GM11168 (cell line): ENCODE results near the gene HIVEP3.

Experiments
- in situ Hi-C: fragments of 300-500 bp; cut with MboI; formaldehyde crosslinking; loops from one replicate; pipeline ENCODE4 v1.12.0; 2022; ENCODE audit warnings: low sequenced_read_pairs; ENCODE audit not compliant: unreplicated experiment

Gene HIVEP3

DNA sequence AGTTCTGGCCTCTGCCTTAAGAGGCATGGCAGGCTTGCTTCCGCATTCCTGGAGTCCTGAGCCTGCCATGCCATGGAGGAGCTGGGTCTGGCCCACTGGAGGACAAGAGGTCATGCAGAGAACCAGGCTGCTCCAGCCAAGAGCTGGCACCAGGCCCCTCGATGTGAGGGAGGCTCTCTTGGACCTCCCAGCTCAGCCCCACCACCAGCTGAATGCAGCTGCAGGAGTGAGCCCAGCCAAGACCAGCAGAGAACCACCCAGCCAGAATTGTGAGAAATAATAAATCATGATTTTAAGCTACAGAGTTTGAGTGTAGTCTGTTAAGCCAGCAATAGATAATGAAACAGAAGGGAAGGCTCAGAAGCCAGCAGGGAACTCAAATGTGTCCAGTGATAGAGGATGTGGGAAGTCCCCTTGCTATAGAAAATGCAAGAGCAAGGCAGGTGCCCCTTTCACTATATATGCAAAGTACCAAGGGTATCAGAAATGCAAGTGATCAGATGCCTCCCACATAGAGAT lies 118.4 kb downstream of the HIVEP3 start:
- in situ Hi-C loops = no loop called here

DNA sequence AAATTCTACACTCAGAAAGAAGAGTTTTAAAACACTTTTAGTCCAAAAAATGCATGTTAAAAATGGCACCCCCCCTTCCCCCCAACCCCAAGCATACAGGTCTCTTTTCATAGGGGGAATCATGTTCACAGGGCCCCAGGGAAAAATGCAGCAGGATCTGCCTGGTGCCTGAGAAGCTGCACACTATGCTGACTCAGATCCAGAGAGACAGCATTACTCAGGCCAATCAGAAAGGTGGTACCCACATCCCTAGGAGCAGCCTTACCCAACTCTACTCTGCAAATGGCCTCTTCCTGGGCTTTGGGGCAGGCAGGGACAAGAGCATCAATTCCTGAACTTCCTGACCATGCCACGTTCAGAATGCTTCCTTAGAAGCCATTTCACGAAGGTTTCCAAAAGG lies 119.0 kb downstream of the HIVEP3 start:
- in situ Hi-C loops = no loop called here

DNA sequence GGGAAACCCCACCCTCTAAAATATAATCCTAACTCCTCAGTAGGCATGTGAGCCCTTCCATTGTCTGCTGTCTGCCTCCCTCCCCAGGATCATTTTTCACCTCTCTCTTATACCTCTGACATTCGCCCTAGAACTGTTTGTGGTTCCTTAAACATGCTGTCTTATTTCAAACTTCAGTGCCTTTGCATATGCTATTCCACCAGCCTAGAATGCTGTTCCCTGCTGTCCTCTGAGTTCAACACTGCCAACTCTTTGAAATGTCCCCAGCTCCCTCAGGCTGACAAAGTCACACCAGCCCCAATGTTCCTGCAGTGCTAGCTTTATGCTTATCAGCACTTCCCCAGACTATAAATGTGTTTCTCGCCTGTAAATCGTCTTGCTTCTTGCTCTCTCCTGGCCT lies 119.5 kb downstream of the HIVEP3 start:
- in situ Hi-C loops = no loop called here

DNA sequence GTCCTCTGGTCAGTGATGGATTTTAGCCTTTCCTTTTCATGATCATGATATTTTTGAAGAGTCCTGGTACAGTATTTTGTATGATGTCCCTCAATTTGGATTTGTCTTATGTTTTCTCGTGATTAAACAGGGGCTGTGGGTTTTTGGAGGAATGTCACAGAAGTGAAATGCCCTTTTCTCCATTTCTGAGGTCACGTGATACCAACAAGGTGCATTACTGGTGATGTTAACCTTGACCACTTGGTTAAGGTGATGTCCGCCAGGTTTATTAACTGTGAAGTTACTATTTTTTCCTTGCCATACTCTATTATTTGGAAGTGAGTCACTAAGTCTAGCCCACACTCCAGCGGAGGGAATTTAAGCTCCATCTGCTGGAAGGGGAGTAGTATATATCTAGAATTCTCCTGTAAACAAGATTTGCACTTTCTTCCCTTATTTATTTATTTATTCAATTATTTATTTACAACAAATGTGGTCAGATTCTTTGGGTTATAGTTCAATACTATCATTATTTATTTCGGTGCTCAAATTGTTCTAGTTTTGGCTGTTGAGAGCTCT lies 123.4 kb downstream of the HIVEP3 start:
- in situ Hi-C loops = no loop called here

DNA sequence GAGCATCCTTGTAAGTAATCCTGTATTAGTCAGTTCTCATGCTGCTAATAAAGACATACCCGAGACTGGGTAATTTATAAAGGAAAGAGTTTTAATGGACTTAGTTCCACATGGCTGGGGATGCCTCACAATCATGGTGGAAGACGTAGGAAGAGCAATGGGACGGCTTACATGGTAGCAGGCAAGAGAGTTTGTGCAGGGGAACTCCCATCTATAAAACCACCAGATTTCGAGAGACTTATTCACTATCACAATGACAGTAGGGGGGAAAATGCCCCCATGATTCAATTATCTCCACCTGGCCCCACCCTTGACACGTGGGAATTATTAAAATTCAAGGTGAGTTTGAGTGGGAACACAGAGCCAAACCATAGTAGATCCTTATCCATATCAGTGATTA lies 124.7 kb downstream of the HIVEP3 start:
- in situ Hi-C loops = no loop called here

DNA sequence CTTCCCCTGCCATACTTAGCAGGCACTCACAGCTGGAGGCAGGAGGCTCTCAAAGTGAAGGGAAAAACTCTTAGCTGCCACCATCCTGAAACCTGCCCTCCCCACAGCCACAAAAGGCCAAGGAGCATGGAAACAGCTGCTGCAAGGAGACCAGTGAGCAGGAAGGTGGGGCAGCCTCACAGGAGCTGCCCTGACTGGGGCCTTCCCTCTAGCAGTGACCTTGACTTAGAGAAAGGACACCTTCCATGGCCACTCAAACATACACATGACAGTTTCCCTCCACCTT lies 126.3 kb downstream of the HIVEP3 start:
- in situ Hi-C loops = no loop called here

DNA sequence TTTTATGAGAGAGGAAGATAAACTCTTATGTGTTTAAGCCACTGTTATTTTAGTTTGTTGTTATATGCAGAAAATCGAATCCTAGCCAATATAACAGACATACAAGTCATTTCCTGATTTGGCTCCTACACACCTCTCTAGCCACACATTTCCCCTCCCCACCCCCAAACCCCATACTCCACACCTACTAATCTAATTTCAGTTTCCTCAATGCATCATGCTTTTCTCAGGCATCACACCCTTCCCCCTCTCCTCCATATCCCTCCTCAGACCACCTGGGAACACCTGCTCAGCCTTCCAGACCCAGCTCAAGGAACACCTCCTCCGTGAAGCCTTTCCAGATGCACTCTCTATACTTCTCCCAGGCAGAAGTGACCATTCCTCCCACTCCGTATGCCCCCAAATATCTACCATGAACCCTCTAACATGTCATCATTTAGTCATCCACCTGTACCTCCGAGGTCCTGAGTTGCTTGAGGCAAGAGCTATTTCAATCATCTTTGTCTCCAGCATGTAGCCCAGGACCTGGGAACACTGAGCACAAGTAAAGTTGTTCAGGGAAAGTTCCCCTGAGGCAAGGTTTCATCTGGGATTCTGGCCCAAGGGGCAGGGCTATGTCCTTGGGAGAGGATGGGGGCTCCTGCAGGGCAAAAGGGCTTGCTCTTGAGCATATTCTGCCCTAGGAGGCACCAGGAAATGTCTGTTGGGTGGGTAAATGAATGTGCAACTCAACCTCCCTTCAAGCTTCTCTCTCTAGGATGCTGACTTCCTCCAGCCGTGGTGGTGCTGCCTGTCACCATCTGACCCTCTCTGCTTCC lies 126.8 kb downstream of the HIVEP3 start:
- in situ Hi-C loops = no loop called here

DNA sequence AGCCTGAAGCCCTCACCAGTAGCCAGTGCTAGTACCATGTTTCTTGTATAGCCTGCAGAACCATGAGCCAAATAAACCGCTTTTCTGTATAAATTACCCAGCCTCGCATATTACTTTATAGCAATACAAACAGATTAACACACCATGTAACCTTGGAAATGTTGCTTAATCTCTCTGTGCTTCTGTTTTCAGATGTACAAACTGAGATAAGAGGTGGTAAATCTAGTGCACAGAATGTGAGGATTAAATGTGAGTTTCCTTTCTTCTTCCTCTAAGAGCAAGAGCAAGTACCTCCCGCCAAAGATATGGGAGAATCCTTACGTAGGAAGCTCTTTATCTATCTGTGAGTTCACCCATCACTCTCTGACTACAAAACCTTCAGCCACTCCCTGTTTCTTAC lies 128.4 kb downstream of the HIVEP3 start:
- in situ Hi-C loops = no loop called here

DNA sequence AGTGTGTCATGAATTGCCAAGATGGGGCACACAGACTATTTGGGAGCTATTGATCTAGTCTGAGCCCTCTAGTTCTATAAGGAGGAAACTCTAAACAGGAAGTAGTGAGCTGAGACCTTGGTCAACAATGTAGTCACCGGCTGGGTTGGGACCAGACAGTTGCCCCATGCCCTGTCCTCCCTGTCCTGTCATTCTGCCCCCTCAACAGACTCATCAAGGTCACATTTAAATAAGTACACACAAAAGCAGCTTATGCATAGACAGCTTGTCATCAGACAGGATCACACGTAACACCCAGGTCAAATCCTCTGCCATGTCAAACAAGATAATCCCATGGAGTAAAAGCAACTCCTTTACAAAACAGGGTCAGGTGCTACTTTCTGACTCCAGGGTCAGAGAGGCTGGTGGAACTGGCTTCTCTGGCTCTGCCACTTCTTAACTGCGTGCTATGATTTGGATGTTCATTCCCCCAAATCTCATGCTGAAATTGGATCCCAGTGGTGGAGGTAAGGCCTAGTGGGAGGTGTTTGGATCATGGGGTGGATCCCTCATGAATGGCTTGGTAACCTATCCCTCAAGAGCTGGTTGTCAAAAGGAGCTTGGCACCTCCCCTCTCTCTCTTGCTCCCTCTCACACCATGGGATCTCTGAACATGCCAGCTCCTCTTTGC lies 128.9 kb downstream of the HIVEP3 start:
- in situ Hi-C loops = no loop called here

DNA sequence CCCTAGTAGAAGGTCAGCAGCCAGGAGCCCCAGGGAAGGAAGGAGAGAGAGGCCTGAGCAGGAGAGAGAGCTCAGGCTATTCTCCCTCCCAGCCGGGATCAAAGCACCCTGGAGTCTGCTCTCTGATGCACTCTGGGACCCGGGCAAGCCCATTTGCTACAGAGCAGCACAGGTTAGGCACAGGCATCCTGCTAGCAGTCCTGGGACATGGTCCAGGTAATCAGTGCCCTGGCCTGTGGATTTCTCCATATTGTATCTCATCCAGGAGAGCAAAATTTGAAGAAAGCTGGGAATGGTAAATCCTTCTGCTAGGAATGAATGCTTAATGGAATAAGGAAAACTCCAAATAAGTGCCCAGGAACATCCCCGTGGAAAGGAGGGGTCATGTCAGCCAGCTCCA lies 130.3 kb downstream of the HIVEP3 start:
- in situ Hi-C loops = no loop called here

DNA sequence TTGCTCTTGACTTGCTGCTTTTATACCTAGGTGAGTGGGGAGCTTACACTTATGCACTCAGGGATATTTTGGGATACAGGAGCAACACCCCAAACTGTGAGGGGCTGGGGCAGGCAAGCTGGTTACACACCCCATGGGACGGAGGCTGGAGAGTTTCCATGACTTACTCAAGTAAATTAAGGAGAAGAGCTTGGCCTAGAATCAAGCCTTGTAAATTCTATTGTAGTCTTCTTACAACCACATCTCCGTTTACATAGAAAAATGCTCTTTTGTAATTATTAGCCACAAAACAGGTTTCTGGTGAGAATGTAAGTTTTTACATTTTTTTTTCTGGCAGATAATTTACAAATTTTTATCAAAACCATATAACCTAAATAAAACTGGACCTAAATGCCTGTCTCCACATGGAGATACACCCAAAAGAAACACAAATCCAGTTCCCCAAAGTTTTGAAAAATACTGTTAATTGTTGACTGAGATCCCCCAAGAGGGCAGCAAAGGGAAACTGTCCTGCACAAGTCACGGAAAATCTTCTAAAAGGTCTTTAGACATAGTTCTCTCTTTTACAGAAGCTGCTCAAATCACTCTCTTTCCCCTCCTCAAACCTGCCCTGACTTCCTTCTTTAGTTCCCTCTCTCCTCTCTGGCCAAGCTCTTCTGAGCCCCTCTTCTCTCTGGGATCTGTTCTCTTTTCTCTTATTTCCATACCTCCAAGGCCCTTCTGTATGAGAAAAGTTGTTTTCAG lies 134.0 kb downstream of the HIVEP3 start:
- in situ Hi-C loops = no loop called here

DNA sequence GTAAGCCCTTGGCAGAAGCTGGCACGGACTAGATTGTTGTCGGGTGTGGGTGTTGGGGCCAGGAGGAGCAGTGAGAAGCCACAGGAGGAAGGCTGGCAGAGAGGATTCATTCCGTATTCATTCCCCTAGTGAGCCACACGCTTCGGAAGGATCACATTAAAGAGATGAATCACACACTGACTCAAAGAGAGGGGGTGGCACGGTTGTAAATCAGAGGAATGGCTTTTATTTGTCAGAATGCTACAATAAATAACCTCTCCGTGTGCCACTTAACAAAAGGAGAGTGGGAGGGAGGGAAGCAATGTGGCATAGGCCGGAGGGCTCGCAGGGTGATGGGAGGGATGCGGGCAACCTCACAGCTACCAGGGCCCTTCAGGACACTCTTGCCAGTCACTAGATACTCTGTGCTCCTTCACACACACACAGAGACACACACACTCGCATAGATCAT lies 135.5 kb downstream of the HIVEP3 start:
- in situ Hi-C loops = no loop called here

DNA sequence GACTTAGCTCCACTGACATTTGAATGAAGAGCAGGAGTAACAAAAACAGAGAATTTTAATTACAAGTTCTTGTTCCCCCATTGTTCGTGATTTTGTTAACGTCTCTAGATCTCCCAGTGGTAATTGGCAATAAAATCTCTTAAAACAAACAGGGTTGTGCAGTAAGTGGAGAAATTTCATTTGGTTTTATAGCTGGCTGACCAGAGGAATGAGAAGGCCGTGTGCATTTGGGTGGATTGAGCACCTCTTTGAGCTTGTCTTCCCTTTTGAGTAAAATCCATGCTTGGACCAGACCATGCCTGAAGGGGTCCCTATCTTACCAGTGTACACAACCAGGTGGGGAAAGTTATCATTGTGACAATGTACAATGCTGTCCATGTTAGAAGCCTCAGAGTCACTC lies 137.8 kb downstream of the HIVEP3 start:
- in situ Hi-C loops = no loop called here

DNA sequence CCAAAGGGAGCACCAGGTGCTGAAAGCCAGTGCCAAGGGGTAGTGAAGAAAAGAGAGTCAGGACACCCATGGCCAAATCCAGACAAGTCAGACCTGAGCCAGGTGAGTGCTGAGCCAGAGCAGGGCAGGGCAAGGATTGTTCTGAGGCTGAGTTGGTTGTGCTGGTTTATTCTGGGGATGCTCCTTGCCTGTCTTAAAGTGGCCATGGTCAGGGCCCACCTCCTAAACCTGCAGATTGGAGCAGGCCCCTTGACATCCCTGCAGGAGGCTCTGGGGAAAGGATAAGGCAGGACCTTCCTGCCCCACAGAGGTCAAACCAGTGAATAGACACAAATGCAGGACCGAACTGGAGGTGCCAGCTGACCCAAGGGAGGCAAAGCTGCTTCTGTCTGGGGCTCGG lies 138.4 kb downstream of the HIVEP3 start:
- in situ Hi-C loops = no loop called here

DNA sequence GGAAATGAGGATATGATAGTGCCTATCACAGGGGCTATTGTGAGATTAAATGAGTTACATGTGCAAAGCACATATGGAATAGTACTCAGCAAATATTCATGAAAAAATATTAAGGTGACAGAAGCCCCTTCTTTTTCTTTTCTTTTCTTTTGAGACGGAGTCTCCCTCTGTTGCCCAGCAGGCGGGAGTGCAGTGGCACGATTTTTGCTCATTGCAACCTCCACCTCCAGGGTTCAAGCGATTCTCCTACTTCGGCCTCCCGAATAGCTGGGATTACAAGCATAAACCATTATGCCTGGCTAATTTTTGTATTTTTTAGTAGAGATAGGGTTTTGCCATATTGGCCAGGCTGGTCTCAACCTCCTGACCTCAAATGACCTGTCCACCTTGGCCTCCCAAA lies 139.4 kb downstream of the HIVEP3 start:
- in situ Hi-C loops = no loop called here

DNA sequence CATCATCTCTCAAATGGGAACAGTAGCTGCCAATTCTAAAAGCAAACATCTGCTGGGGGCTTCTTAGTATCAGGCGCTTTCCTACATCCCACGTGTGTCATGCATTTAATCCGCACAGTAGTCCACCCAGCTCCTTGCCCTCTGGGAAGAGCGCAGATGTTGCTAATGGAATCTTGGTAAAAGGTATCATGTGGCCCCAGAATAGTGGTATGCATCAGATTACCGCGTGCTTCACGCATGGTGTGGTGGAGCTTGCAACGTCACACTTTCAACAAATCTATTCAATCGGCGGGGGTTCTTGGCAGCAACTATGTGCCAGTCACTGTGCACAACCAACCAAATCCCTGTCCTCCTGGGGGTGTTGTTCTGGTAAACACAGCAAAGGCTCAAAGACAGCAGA lies 141.0 kb downstream of the HIVEP3 start:
- in situ Hi-C loops = no loop called here

DNA sequence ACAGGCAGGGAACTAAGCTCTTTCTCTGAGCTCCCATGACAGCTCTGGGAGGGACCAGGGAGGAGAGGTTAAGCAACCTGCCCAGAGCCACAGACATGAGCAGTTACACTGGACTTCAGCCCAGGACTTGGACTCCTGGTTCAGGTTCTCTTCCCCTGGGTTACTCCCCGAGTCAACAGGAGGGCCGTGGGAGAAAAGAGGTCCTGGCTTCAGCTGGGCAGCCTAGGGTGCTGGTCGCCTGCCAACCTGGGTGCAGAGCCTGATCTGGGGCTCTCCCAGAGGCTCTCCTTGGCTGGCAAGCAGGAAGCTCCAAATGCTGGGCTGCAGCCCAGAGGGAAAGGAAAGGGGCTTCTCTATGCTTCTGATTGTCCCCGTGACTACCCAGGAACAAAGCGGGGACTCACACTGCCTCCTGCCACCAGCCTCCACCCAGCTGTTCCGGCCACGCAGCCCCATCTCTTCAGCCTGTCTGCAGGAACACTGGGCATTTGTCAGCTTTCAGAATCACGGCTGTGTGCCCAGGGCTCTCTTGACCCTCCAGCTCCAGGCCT lies 141.8 kb downstream of the HIVEP3 start:
- in situ Hi-C loops = no loop called here

DNA sequence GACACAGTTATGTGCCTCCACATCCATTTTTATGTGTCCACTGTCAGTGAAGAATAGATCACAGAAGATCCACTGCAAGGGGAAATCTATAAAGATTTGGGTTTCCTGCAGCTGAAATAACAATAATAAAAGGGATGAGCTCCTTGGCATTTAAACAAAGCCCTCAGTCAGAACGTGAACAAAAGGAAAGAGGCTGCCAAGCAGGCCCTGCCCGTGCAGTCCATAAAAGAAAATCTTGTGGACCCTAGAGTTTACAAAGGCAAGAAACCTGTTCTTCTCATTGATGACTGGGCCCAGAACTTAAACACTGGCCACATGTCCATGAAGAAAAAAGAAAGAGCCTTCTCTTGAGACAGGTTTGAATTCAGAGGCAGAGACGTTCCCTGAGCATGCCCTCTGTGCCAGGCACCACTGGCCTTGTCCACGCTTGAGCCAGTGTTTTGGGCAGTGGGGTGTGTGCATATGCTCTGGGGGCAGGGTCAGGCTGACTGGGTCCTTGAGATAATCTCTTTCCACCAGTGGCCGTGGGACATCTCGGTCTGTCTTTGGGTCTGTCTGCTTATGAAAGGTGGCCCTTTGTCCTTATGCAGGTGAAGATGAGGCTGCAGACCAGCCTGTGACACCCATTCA lies 142.7 kb downstream of the HIVEP3 start:
- in situ Hi-C loops = no loop called here

DNA sequence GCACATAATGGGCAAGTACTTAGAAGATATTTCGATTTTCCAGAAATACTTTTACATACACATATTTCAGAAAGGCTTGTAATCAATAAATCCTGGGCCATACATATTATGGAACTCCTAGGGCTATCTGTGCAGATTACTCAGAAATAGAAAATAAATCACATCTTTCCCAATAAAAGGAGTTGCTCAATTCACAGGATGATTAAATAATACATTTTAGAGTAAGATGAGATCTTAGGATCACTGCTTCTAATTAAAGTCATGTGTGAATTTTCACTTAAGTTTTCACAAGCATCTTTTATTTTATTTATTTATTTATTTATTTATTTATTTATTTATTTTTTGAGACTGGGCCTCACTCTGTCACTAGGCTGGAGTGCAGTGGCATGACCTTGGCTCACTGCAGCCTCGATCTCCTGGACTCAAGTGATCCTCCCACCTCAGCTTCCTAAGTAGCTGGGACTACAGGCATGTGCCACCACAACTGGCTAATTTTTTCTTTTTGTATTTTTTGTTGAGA lies 144.2 kb downstream of the HIVEP3 start:
- in situ Hi-C loops = no loop called here

DNA sequence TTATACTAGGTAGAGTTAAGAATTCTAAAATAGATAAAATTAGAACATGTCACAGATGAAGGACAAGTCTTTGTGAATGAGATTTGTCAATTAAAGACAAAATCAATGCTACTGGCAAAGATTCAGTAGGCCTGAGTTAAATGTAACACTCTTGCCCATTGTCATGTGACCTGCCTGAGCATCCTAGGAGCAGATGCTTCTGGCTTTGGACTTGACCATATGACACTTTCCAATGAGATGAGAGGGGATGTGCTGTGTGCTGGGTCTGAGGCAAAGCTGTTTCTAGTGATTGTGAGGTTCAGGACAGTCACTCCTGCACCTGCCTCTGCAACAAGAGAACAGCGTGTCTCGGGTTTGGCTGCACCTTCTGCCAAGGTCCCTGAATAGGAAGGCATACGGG lies 144.9 kb downstream of the HIVEP3 start:
- in situ Hi-C loops = no loop called here
